HG03342 (cell line): ENCODE results near the gene TARP.
"Not testable (repeated sequence)": the region's sequence is repeated elsewhere in the genome, so short reads cannot be mapped to it uniquely, and the experiment has no call there.

Experiments
- ATAC-seq: cut with Tn5 transposase; IDR thresholded peaks from one replicate; pipeline ENCODE4 v1.9.1; 2021; ENCODE audit warnings: mild to moderate bottlenecking, moderate library complexity; ENCODE audit not compliant: unreplicated experiment

Gene TARP

GRCh38 chr7:38299275-38299931 is 26.0 kb upstream of the TARP start:
- ATAC-seq, result no peak

GRCh38 chr7:38296059-38296857 is 22.8 kb upstream of the TARP start:
- ATAC-seq, result peak; percentile 66

- ATAC-seq, result no peak
These were observed 21.5 kb upstream of the TARP start for GRCh38 chr7:38294926-38295325.

- ATAC-seq, result no peak
These were observed 19.0 kb upstream of the TARP start for GRCh38 chr7:38292442-38292841.

- no peak for ATAC-seq
These were observed 18.2 kb upstream of the TARP start for GRCh38 chr7:38291650-38292049.

- ATAC-seq, result no peak
These were observed 17.7 kb upstream of the TARP start for GRCh38 chr7:38291117-38291647.

- ATAC-seq, result no peak
These were observed 11.1 kb upstream of the TARP start for GRCh38 chr7:38284553-38284952.

- ATAC-seq, result no peak
These were observed 10.4 kb upstream of the TARP start for GRCh38 chr7:38283809-38284208.

GRCh38 chr7:38283107-38283506 is 9.7 kb upstream of the TARP start:
- ATAC-seq, result no peak

- no peak for ATAC-seq
These were observed 8.6 kb upstream of the TARP start for GRCh38 chr7:38282081-38282480.

- ATAC-seq, result no peak
These were observed 7.8 kb upstream of the TARP start for GRCh38 chr7:38281266-38281665.

- no peak for ATAC-seq
These were observed 7.3 kb upstream of the TARP start for GRCh38 chr7:38280707-38281106.

- ATAC-seq, result no peak
These were observed 6.6 kb upstream of the TARP start for GRCh38 chr7:38280000-38280399.

GRCh38 chr7:38276096-38276877 is 2.9 kb upstream of the TARP start:
- ATAC-seq, result no peak

- ATAC-seq, result no peak
These were observed 1.6 kb upstream of the TARP start for GRCh38 chr7:38274927-38275620.

GRCh38 chr7:38274486-38274885 is 1.1 kb upstream of the TARP start:
- no peak for ATAC-seq

- ATAC-seq, result not testable (repeated sequence)
These were observed 3.0 kb downstream of the TARP start for GRCh38 chr7:38270405-38270804.

- not testable (repeated sequence) for ATAC-seq
These were observed 3.6 kb downstream of the TARP start for GRCh38 chr7:38269704-38270346.

- not testable (repeated sequence) for ATAC-seq
These were observed 7.5 kb downstream of the TARP start for GRCh38 chr7:38265958-38266357.

GRCh38 chr7:38264602-38265001 is 8.8 kb downstream of the TARP start:
- not testable (repeated sequence) for ATAC-seq
